Mucosa of rectum (tissue), 2 donors: ENCODE results near the gene CUEDC2.

Experiments used
- H3K27ac ChIP-seq, 2 donors: one replicate each; pipeline ENCODE4 v1.7.0; 2013; ENCODE audit warnings: inconsistent platforms in 2 of 2, low read depth in 2 of 2, low read length in 2 of 2
- H3K27me3 ChIP-seq, 2 donors: one replicate each; pipeline ENCODE4 v1.7.0; 2013; ENCODE audit warnings: low read length in 2 of 2; ENCODE audit not compliant: control insufficient read depth in 2 of 2, insufficient read depth in 2 of 2
- H3K36me3 ChIP-seq, 2 donors: one replicate each; pipeline ENCODE4 v1.7.0; 2013; ENCODE audit warnings: low read length in 2 of 2; ENCODE audit not compliant: control insufficient read depth in 2 of 2, insufficient read depth in 2 of 2
- H3K4me1 ChIP-seq, 2 donors: one replicate each; pipeline ENCODE4 v1.7.0; 2013; ENCODE audit warnings: low read length in 2 of 2, mild to moderate bottlenecking in 1 of 2; ENCODE audit not compliant: control insufficient read depth in 2 of 2, insufficient read depth in 2 of 2
- H3K4me3 ChIP-seq, 2 donors: one replicate each; pipeline ENCODE4 v1.7.0; 2013; ENCODE audit warnings: low read length in 2 of 2
- H3K9ac ChIP-seq, 2 donors: one replicate each; pipeline ENCODE4 v1.7.0; 2013; ENCODE audit warnings: low read length in 2 of 2, low read depth in 1 of 2, mild to moderate bottlenecking in 1 of 2
- H3K9me3 ChIP-seq, 2 donors: one replicate each; pipeline ENCODE4 v1.7.0; 2013; ENCODE audit warnings: low read length in 2 of 2; ENCODE audit not compliant: control insufficient read depth in 2 of 2
- donor health status: healthy.
- donor health status: Normal muscosa, but diverticular disease.

The CUEDC2 gene

DNA sequence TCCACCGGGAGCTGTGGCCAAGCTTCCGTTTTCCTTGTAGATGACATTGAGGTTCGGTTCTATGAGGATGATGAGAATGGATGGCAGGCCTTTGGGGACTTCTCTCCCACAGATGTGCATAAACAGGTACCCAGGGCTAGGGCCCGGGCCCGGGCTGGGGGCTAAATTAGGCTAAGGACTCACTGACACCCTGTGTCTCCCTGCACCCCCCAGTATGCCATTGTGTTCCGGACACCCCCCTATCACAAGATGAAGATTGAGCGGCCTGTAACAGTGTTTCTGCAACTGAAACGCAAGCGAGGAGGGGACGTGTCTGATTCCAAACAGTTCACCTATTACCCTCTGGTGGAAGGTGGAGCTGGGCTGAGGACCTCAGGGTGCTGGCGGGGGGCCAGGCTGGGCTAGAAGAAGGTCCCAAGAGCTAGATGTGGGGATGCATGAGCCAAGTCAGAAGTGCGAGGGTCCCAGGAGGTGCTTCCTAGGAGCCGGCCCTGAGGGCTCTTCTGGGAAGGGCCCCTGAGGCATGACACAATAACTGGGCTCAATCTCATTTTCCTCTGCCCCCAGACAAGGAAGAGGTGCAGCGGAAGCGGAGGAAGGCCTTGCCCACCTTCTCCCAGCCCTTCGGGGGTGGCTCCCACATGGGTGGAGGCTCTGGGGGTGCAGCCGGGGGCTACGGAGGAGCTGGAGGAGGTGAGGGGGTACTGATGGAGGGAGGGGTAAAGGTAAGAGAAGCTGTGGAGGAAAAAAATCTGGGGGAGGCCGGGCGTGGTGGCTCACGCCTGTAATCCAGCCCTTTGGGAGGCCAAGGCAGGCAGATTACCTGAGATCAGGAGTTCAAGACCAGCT, 34.0 kb downstream of the CUEDC2 start:
- Histone ChIP-seq H3K4me1 (peaks cover 30 to 32% of the 10 kb centered on the region in 2 donors), H3K27ac (no peak overlapping the region), H3K4me3 (no peak overlapping the region), H3K27me3 (no peaks in the 10 kb centered on the region), H3K9ac (no peak overlapping the region), H3K9me3 (no peaks in the 10 kb centered on the region), H3K36me3 (peaks cover 6 to 25% of the 10 kb centered on the region in 2 donors)

DNA sequence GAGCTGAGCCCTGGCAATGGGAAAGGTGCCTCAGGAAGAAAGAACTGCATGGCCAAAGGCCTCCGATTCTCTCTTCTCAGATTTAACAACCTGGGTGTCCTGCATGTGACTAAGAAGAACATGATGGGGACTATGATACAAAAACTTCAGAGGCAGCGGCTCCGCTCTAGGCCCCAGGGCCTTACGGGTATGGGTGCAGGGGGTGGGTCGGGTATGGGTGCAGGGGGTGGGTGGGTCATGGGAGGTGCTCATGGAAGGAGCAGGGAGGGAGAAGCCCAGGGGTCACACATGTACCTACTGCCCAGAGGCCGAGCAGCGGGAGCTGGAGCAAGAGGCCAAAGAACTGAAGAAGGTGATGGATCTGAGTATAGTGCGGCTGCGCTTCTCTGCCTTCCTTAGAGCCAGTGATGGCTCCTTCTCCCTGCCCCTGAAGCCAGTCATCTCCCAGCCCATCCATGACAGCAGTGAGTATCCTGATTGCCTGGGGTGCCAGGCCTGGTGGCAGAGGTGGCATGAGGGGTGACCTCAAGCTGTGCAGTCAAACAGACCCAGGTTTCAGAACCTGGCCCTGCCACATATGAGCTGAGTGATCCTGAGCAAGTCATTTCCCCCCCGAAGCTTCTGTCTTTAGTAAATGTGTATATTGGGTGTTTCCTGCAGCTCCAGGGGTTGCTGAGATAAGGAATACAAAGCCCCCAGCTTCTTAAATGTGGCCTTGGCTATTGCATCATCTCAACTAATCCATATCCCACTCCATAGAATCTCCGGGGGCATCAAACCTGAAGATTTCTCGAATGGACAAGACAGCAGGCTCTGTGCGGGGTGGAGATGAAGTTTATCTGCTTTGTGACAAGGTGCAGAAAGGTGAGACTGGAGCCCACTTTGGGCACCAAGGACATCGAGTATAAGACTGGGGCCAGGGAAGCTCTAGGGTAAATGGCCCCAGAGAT, 34.9 kb downstream of the CUEDC2 start:
- peaks cover 6 to 25% of the 10 kb centered on the region in 2 donors for H3K36me3 ChIP-seq
- no peak overlapping the region for H3K4me3 ChIP-seq
- H3K27me3 ChIP-seq = no peaks in the 10 kb centered on the region
- H3K4me1 ChIP-seq = peaks cover 30 to 35% of the 10 kb centered on the region in 2 donors
- H3K9ac ChIP-seq = no peak overlapping the region
- H3K27ac ChIP-seq = peak overlapping the region in 1 of 2 donors; percentile 99
- no peaks in the 10 kb centered on the region for H3K9me3 ChIP-seq

DNA sequence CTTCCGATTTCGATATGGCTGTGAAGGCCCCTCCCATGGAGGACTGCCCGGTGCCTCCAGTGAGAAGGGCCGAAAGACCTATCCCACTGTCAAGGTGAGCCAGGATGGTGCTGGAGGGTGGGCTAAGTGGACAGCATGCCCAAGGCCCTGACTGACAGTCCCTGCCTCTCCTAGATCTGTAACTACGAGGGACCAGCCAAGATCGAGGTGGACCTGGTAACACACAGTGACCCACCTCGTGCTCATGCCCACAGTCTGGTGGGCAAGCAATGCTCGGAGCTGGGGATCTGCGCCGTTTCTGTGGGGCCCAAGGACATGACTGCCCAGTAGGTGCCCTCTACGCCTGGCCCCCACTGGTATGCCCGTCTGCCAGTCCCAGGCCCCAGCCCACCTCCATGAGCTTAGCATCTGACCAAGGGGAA, 35.6 kb downstream of the CUEDC2 start:
- Histone ChIP-seq H3K4me3 (peak overlapping the region; percentile 92 to 97), H3K9ac (peak overlapping the region in 1 of 2 donors; percentile 17), H3K36me3 (peaks cover 6 to 24% of the 10 kb centered on the region in 2 donors), H3K9me3 (no peaks in the 10 kb centered on the region), H3K27me3 (no peaks in the 10 kb centered on the region), H3K27ac (peak overlapping the region in 1 of 2 donors; percentile 99), H3K4me1 (peaks cover 30 to 35% of the 10 kb centered on the region in 2 donors)

DNA sequence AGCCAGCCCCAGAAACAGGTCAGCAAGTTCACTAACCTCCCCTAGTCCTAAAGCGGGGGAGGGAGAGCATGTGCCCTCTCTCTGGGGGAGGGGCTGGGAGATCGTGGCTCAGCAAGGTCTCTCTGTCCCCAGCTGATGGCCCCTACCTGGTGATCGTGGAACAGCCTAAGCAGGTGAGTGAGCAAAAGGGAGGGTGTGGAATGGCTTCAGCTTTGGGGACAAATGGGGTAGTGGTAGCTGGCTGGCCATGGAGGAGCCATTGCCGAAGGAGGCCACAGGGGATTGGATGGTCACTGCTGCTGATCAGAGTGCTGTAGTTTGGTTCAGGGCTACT, 36.1 kb downstream of the CUEDC2 start:
- H3K27ac ChIP-seq = peak overlapping the region in 1 of 2 donors; percentile 99
- peak overlapping the region; percentile 79 to 81 for H3K9ac ChIP-seq
- H3K4me1 ChIP-seq = peaks cover 30 to 35% of the 10 kb centered on the region in 2 donors
- H3K36me3 ChIP-seq = peaks cover 2 to 20% of the 10 kb centered on the region in 2 donors
- peak overlapping the region; percentile 92 to 97 for H3K4me3 ChIP-seq
- no peaks in the 10 kb centered on the region for H3K27me3 ChIP-seq
- no peaks in the 10 kb centered on the region for H3K9me3 ChIP-seq

DNA sequence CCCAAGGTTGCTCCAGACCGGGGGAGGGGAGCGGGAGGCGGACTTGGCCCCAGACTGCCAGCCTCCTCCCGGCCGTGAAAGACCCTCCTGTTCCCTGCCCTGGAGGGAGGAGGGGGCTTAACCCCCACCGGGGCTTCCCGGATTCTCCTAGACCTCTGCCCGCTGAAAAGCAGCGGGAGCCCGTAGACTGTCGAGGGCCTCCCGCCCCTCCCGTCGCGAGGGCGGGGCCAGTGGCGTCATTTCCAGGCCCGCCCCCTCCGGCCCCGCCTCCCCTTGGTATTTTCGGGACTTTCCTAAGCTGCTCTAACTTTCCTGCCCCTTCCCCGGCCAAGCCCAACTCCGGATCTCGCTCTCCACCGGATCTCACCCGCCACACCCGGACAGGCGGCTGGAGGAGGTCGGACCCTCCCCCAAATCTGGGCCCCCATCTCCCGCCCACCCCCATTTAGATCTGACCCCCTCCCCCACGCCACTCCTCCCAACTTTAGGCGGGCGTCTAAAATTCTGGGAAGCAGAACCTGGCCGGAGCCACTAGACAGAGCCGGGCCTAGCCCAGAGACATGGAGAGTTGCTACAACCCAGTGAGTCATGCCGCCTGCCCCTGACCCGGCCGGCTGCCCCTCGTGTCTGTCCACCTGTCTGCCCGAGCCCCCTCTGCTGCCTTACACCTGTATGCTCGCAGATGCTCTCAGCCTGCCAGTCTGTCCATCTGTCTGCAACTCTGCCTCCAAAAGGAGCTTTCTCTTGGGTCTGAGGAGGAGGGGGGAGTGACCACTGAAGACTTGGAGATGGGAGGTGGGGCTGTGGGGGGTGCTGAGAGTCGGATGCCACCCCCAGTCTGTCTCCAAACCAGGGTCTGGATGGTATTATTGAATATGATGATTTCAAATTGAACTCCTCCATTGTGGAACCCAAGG, 36.7 kb downstream of the CUEDC2 start, which contains the start of gene NFKB2:
Gene NFKB2 (plus strand): TSS at position 306 of the 917 bp plus-strand sequence. CDS start 255 bp downstream, at position 561.
- Histone ChIP-seq H3K27me3 (no peaks in the 10 kb centered on the region), H3K4me1 (peaks cover 30 to 35% of the 10 kb centered on the region in 2 donors), H3K9me3 (no peaks in the 10 kb centered on the region), H3K27ac (peak within 1 kb of the TSS; percentile 94 to 99), H3K9ac (peak within 1 kb of the TSS; percentile 81 to 94), H3K36me3 (peaks cover 0 to 15% of the 10 kb centered on the region in 2 donors), H3K4me3 (peak within 1 kb of the TSS; percentile 92 to 97)

DNA sequence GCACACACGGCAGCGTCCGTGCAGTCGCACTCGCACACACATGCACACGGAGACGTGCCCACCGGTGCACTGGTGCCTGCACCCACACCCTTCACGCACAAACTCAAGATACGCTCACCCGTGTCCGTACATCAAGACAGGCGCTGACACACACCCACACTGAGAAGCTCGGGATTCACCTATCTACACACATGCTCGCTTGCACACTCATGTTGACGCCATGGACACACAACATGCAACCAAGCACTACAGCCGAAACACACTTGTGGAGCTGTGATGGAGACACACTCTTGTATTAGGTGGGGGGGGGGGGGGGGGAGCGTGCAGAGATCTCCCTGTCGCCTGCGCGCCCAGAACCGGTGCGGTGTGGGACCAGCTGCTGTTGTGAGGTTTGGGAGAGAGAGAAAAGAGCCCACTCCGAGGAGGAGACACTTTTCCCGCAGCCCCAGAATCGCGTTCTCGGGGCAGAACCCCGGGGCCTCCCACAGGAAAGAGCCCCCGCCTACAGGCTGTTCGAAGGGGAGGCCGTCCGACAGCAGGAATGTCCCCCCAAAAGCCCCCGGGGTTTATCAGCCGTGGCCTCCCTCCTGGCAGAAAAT, 37.5 kb downstream of the CUEDC2 start:
- Histone ChIP-seq H3K27me3 (no peaks in the 10 kb centered on the region), H3K4me1 (peaks cover 26 to 35% of the 10 kb centered on the region in 2 donors)

DNA sequence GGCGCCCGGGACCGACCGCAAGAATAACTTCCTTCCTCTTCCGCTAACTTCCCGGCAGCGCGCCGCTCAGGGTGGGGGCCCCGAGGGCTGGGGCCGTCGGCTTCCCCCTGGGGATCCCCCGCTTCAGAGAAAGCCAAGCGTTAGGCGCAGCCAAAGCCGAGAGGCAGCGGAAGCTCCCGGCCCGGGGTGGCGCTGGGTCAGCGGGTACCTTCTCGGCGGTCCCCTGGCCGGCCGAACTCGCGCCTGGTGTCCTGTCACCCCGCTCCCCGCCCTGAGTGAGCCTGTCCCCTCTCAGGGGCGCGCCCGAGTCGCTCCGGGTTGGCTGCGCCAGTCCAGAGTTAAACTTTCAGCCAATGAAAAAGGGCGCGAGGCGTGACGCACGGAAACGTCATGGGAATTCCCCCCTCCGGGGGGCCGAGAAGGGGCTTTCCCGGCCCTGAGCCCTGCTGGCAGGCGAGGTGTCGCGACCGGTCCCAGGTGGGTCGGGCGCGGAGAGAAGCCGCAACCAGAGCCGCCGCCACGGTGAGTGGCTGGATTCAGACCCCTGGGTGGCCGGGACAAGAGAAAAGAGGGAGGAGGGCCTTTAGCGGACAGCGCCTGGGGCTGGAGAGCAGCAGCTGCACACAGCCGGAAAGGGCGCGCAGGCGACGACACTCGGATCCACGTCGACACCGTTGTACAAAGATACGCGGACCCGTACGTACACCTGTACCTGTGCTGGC, 38.1 kb downstream of the CUEDC2 start:
- Histone ChIP-seq H3K9ac (peak overlapping the region; percentile 81 to 94), H3K9me3 (no peaks in the 10 kb centered on the region), H3K27me3 (no peaks in the 10 kb centered on the region), H3K4me3 (peak overlapping the region; percentile 92 to 97), H3K4me1 (peaks cover 22 to 31% of the 10 kb centered on the region in 2 donors), H3K36me3 (peaks cover 0 to 12% of the 10 kb centered on the region in 2 donors), H3K27ac (peak overlapping the region; percentile 94 to 99)

More for the DNA sequence above, 37.5 kb downstream of the CUEDC2 start:
- Histone ChIP-seq H3K27ac (peak overlapping the region; percentile 94 to 99), H3K9ac (peak overlapping the region; percentile 81 to 94), H3K4me3 (peak overlapping the region; percentile 92 to 97), H3K9me3 (no peaks in the 10 kb centered on the region), H3K36me3 (peaks cover 0 to 12% of the 10 kb centered on the region in 2 donors)

DNA sequence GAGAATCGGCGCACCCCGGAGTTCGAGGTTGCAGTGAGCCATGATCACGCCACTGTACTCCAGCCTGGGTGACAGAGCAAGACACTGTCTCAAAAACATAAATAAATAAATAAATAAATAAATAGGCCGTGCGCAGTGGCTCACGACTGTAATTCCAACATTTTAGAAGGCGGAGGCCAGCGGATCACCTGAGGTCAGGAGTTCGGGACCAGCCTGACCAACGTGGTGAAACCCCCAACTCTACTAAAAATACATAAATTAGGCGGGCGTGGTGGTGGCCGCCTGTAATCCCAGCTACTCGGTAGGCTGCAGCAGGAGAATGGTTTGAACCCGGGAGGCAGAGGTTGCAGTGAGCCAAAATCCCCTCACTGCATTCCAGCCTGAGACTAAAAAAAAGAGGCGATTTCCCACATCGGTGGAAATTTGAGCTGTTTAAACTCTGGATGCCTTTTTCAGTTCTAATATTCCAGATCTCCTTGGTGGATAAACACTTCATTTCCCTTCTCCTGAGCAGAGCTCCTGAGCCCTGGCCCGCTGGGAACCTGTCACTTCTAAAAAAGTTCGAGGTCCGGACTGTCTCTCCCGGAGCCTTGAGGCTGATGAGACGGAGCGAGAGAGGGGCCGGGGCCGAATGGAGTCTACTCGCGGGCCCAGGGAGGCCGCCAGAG, 38.8 kb downstream of the CUEDC2 start:
- H3K9ac ChIP-seq = peak overlapping the region; percentile 81 to 94
- no peaks in the 10 kb centered on the region for H3K9me3 ChIP-seq
- H3K4me1 ChIP-seq = peaks cover 21 to 27% of the 10 kb centered on the region in 2 donors
- H3K27me3 ChIP-seq = no peaks in the 10 kb centered on the region
- H3K36me3 ChIP-seq = peaks cover 0 to 11% of the 10 kb centered on the region in 2 donors
- peak overlapping the region; percentile 92 to 97 for H3K4me3 ChIP-seq
- H3K27ac ChIP-seq = peak overlapping the region; percentile 94 to 99
